GM19438 (cell line): ENCODE results near the gene EBPL.

ENCODE experiments used
- ATAC-seq: cut with Tn5 transposase; IDR thresholded peaks from one replicate; pipeline ENCODE4 v1.9.1; 2021; ENCODE audit warnings: low read depth; ENCODE audit not compliant: unreplicated experiment

EBPL gene

DNA sequence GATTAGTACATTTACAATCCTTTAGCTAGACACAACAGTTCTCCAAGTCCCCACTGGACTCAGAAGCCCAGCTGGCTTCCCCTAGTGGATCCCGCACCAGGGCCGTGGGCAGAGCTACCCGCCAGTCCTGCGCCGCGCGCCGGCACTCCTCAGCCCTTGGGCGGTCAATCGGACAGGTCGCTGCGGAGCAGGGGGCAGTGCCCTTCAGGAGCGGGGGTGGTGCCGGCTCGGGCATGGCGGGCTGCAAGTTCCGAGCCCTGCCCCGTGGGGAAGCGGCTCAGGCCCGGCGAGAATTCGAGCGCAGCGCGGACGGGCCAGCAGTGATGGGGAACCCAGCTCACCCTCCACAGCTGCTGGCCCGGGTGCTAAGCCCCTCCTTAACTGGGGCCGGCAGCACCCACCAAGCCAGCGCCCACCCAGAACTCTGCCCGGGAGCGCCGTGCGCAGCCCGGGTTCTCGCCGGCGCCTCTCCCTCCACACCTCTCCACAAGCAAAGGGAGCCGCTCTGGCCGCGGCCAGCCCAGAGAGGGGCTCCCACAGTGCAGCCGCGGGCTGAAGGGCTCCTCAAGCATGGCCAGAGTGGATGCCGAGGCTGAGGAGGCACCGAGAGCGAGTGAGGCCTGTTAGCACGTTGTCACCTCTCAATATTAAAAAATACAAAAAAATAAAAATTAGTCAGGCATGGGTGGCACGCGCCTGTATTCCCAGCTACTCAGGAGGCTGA lies 12.9 kb downstream of the EBPL start:
- ATAC-seq = no peak

DNA sequence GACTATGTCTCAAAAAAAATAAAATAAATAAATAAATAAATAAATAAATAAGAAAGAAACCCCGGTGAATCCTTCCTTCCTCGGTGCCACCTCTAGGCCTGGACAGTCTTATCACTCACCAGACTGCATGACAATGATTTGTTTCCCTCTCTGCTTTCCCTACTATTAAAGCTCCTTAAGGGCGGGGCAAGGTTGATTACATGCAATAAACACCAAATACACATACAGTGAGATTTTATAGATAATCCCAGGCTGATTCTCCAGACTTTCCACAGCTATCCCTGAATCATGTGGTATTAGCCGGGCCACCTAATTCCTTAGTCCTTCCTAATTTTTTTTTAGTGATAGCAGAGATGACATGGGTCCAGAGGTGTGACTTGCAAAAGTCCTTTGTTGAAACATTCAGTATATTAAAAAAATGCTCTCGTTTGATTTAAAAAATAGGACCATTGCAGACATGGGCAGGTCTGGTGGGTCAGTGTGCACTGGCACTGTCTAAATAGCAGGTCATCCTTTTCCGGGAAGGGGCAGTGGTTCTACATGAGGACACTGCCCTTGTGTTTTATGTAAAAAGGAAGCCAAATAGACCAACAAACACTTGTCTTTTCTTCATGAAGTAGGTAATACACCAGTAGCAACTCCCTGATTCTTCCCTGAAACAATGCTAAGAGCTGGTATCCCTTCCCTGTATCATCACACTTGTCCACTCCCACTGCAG lies 14.5 kb downstream of the EBPL start:
- no peak for ATAC-seq

DNA sequence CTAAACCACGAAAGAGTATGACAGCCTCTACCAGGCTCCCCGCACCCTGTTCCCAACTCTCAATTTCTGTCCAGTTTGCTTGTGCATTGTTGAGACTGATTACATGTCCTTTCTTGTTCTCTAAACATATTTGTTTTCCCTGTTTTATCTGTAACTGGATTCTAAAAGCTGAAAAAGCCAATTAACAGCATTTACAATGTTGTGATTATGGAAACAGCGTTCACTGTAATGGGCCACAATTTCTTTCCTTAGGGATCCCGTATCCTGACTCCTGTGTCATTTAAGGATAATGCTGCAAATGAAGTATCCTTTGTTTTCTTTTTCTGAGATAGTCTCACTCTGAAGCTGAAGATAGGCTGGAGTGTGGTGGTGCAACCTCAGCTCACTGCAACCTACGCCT lies 20.5 kb downstream of the EBPL start:
- ATAC-seq = no peak

DNA sequence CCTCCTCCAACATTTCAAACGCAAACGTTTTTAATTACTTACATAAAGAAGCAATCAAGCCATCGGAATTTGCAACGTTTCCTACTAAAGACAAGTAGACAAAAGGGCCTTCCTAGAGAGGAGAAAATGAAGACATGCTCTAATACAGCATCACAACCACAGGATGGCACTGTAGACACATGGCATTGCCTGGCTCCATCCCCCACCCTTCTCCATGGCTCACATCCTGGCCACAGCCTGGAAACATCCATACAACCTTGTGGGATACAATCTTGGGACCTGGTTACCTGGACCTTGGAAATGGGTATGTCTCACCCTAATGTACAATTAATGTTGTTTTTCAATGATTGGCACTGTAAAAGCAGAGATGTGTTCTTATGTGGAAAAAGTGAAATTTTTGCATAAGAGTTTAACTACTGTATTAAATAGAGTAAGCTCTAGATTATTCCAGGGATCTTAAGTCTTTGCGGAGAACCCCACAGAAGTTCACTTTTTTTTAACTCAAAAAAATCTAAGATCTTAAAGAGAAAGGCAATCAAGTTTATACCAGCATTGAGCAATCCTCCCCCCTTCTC lies 21.5 kb downstream of the EBPL start:
- no peak for ATAC-seq

DNA sequence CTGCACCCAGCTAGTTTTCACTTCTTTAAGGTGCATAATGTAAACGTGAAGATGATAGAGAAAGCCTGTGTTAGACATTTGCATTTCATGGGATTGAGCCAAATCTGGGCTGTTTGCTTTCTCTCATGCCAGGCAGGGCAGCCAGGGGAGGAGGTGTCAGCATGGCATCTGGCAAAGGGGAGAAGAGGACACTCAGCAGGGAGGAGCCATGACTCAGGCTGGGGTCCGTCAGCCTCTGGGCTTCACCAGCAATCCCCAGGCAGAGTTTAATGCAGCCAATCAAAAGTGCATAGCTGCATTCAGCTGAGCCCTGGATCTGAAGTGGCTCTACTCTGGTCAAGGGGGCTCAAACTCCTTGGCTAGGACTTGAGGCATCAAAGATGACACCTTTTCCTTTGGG lies 23.5 kb downstream of the EBPL start:
- no peak for ATAC-seq

DNA sequence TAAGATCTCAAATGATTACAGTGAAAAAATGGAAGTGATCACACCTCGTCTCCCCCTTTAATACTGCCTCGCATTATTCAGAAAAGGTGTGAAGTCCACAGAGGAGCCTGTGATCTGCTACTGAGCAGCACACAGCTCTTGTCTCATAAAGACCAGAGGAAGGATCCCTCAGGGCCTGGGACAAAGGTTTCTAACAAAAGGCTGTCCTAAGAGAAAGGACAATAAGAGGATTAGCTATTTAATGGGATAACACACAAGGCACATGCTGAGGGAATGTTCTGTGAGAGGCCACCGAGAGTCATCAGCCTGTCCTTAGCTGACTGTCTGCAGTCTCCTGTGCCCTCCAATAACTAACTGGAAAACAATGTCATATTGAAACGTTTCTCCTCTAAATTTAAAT lies 26.7 kb downstream of the EBPL start:
- ATAC-seq = no peak

DNA sequence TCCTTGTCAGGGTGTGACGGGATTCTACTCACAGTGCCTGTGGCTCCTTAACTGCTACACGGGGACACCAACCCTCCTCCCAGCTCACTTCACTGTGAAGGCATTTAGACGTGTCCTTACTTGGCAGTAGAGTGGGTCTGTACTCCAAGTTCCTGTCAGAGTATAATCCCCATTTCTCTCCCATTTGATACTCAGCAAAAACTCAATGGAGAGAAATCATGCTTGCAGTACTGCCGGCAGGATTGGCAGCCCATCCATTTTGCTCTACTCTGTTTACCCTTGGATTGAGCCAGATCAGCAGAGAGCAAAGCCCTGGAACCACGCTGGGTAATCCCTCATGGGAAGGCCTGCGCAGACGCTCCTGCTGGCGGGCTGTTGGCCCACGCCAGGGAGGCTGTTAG lies 34.0 kb downstream of the EBPL start:
- ATAC-seq = no peak

DNA sequence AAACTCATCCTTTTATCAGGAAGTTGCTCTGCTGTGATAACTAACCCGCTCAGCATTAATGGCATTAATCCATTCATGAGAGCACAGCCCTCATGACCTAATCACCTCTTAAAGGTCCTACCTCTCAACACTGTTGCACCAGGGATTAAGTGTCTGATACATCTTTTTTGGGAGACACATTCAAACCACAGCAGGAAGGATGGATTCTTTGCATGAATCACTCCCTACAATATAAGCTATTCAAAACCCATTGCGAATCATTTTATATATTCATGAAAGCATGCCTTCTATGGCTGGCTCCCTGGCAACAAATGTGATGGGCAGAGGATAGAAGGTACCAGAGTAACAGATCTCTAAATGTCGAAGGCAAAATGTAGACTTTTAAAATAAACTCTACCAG lies 35.4 kb downstream of the EBPL start:
- ATAC-seq = no peak

DNA sequence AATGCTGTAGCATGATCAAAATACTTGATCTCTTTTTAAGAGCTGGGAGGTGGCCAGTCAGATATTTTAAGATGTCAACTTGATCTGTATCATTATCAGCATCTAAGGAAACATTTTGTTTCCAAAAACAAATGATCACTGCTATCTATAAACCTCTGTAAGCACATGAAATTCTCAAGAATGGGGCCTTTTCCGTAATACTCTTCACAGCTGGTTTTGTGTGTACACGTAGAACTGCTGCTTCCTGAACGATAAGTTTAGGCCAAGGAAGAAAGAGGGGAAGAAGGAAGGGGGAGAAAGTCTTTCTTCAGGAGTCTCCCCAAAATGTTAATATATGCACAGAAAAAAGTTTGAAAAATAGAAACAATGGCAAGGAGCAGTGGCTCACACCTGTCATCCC lies 37.3 kb downstream of the EBPL start:
- ATAC-seq = no peak

DNA sequence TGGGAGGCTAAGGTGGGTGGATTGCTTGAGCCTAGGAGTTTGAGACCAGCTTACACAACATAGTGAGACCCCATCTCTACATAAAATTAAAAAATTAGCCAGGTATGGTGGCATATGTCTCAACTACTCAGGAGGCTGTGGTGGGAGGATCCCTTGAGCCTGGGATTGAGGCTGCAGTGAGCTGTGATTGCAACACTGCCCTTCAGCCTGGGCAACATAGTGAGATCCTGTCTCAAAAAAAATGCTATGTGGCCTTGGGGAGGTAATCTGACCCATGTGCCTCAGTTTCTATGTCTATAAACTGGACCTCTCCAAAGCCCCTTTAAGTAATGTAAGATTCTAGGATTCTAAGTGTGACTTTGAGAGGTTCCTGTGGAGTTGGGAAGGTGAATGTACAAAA lies 37.8 kb downstream of the EBPL start:
- ATAC-seq = no peak

DNA sequence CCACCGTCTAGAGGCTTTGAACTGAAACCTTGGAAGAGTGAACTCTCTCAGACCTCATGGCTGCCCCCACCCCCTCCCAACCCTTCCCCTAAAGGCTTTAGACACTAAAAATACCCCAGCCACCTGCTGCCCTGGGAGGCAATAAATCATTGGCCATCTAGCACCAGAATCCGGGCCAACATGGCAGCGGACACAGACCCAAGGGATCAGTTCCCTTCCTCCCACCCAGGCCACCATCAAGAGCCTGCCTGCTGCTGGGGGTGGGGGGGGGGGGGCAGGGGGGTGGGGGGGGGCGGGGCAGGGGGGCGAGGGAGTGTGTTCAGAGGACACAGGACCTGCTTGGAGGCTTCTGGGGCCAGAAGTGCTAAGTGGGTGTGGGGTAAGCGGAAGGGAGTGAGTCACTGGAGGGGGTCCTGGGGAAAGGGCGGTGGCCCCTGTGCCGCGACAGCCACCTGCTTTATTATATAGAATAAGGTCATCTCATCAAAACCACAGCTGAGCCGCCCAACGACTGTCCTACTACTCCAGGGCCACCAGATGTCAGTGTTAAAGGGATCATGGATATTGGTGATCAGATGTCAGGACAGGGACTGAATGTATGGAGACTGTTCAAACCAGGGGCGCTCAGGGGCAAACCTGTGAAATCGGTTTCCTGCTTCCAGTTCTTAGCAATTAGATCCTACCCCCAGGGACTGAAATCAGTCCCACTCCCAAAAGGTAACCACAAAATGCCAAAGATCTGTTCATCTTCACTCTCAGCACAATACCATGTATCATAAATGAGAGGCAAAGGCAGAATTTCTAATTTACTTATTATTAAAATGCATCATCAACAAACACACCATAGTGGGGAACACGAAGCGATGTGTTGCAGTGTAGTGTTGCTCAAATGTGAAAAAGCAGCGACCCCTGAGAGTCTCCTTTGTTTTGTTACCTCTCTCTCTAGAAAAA lies 38.7 kb downstream of the EBPL start:
- ATAC-seq = no peak

DNA sequence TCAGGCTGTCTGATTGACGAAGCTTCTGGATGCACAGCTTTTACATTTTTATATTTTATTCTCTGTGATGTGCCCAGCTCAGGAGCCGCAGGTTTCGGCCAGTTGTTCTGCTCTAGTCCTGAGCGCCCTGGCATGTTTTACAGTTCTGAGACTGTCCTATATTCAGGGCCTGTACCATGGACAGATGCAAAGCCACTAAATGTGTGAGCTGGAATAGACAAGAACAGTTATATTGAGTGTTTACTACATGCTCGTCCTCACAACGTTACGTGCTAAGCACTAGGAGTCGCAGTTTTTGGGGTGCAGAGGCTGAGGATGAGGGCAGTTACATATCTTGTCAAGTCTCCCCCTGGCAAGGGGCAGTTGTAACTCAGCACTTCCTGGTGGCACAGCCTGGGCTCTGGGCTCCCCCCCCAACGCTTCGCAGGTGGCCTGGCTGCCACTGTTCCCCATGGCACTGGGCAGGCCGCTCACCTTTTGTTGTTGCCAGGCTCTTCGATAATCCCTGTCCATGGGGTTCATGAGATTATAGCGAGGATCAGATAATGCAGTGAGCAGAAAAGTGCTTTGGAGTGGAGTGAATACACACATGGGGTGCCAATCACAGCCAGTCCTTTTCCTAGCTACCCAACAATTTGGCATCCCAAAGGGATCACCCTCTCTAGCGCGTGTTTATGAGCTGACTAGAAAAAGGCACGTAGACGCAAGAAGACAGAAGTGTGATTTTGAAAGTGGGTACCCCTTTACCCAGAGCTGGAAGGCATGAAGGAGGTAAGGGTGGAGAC lies 39.5 kb downstream of the EBPL start:
- ATAC-seq = no peak

DNA sequence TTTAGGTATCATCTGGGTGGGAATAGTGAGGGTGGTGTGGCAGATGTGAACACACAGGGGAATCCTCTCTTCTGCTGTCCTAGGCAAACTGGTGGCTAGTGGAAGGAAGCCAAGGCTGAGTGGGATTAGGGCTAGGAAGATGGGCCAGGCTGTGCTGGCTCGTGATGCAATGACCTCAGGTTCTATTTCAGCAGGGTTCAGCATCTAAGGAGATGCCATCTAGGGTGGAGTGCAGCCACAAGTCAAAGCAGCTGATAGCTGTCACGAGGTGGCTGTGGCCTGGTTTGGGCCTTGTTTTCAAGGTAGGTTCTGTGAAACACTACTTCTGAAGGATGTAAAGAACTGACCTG lies 41.3 kb downstream of the EBPL start:
- no peak for ATAC-seq

DNA sequence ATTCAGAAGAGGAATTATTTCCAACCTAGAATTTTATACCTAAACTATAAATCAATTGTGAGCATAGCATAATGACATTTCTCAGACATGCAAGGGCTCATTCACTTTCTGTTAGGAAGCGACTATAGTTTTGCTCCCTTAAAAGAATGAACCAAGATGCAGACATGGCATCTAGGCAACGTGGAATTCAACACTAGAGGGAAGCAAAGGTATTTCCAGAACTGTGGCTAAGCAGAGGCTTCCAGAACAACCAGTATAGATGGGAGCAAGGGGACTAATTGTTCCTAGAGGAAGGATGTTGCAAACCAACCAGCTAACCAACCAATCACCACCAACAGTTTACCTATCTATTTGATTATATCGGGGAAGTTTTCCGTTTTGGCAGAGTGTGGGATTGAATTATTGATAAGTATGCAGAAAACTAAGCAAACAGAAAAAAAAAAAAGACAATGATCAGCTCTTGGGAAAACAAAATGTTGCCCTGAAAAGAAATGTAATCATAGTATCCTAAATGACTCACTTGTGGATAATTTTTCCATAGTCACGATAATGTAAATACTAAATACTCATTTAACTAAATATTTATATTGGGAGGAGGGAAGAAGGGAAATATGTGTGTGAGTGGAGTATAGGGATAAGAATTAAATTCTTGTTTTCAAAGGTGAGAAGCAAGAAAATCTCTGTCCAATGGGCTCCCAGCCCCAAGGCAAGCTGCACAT lies 41.9 kb downstream of the EBPL start:
- no peak for ATAC-seq

DNA sequence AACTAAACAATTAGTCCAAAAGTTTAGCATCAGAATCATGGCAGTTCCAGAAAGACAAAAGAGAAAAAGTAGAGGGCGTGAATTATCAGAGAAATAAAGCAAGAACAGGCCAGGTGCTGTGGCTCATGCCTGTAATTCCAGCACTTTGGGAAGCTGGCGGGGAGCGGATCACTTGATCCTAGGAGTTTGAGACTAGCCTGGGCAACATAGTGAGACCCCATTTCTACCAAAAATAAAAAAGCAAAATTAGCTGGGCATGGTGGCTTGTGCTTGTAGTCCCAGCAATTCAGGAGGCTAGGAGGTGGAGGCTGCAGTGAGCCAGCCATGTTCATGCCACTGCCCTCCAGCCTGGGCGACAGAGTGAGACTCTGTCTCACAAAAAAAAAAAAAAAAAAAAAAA lies 44.6 kb downstream of the EBPL start:
- no peak for ATAC-seq

DNA sequence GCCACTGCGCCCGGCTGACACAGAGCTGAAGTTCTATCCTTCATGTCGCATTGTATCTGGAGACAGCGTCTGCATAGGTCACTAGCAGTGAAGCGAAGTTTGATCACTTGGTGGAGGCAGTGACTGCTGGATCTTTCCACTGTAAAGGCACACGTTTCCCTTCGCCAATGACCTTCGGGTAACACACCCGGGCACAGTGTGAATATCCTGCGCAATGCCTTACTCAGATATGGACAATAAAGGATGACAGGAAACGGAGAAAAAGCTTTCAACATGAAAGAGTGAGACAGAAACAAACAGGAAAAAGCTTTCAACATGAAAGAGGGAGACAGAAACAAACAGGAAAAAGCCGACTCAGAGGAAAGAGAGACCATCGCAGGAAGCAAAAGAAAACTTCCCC lies 45.8 kb downstream of the EBPL start:
- no peak for ATAC-seq

DNA sequence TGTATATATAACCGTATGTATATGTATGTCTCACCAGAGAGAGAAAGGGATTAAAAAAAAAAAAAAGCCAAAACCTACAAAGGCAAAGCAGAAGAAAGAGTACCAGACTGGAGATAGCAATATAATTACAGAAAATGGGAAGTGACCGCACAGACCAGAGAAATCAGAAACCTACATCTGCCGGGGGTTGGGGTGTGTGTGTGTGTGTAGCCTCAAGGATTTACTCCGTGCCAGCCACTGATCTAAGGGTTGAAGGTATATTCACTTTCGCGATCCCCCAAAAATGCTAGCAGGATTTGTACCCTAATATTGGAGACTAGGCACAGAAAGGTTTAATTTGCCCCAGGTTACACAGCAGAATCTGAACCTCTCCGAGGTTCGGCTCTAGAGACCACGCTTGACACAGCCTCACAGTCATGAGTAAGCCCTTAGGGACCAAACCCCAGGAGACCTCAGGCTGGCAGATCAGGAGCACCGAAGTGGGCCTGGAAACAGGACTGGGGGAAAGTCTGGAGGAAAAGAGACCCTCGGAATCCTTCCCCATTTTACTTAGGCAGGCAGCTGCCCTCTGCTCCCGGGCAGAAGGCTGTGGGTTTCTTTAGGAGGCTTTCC lies 48.1 kb downstream of the EBPL start:
- no peak for ATAC-seq

DNA sequence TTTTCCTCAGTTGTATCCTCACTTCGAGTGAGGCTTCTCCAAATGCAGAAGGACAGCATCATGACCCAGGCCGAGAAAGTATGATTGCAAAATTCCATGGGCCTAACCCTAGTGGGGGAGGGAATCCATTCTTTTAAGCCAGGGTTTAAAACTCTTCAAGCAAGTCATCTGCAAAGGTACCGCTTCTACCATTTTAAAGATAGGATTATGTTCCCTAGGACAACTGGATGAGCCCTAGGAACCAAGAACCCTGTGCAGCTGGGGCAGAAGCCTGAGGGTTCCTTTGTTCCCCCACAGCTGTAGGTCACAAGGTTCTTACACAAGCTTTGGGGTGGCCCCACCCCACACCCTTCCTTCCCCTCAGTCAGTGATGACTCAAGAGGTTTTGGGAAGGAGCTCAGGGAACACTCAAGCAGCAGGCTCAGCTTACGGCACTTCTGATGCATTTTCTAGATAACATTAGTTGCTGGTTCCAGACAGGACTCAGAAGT lies 49.4 kb downstream of the EBPL start:
- no peak for ATAC-seq

DNA sequence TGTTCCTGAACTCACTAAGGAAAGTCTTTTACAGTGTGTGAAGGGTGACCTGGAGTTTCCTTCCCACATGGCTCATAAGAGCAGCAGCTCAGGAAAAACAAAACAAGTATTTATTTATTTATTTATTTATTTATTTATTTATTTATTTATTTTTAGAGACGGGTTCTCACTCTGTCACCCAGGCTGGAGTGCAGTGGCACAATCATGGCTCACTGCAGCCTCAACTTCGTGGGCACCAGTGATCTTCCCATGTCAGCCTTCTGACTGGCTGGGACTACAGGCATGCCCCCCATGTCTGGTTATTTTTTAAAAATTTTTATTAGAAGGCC lies 52.6 kb downstream of the EBPL start:
- ATAC-seq = no peak
